GM21737 (cell line): ENCODE data around the gene CBLIF.
"Not testable (repeated sequence)": the region's sequence is repeated elsewhere in the genome, so short reads cannot be mapped to it uniquely, and the experiment has no call there.

Experiments
- ATAC-seq: cut with Tn5 transposase; IDR thresholded peaks from one replicate; pipeline ENCODE4 v1.9.1; 2021; ENCODE audit warnings: mild to moderate bottlenecking, moderate library complexity; ENCODE audit not compliant: unreplicated experiment

The CBLIF gene

GRCh38 chr11:59845399-59845798 lies at the start of gene CBLIF:
TSS of gene CBLIF (minus strand) at chr11:59845499. CDS start at chr11:59845453, 46 bp downstream.
- ATAC-seq = no peak

- no peak for ATAC-seq
Measured at GRCh38 chr11:59894616-59895015, 49.3 kb upstream of the CBLIF start.

GRCh38 chr11:59891781-59892181 lies 46.5 kb upstream of the CBLIF start:
- ATAC-seq = no peak

GRCh38 chr11:59887156-59887555 lies 41.9 kb upstream of the CBLIF start:
- ATAC-seq = not testable (repeated sequence)

- ATAC-seq = no peak
Measured at GRCh38 chr11:59883597-59883996, 38.3 kb upstream of the CBLIF start.

- no peak for ATAC-seq
Measured at GRCh38 chr11:59879567-59879966, 34.3 kb upstream of the CBLIF start.

GRCh38 chr11:59878575-59878974 lies 33.3 kb upstream of the CBLIF start, which contains the start of gene OOSP3:
TSS of gene OOSP3 (plus strand) at chr11:59878782. CDS start at chr11:59878809, 27 bp downstream.
- ATAC-seq = no peak

GRCh38 chr11:59877784-59878183 lies 32.5 kb upstream of the CBLIF start:
- no peak for ATAC-seq

GRCh38 chr11:59877325-59877724 lies 32.0 kb upstream of the CBLIF start:
- no peak for ATAC-seq

GRCh38 chr11:59875856-59876519 lies 30.7 kb upstream of the CBLIF start:
- ATAC-seq = no peak

GRCh38 chr11:59872076-59872475 lies 26.8 kb upstream of the CBLIF start:
- no peak for ATAC-seq

- ATAC-seq = no peak
Measured at GRCh38 chr11:59867946-59868345, 22.6 kb upstream of the CBLIF start.

GRCh38 chr11:59866836-59867235 lies 21.5 kb upstream of the CBLIF start:
- no peak for ATAC-seq

GRCh38 chr11:59866397-59866796 lies 21.1 kb upstream of the CBLIF start, which contains the start of gene TCN1:
TSS of gene TCN1 (minus strand) at chr11:59866487. CDS start at chr11:59866470, 17 bp downstream.
- ATAC-seq = no peak

GRCh38 chr11:59865031-59865430 lies 19.7 kb upstream of the CBLIF start:
- no peak for ATAC-seq

- ATAC-seq = no peak
Measured at GRCh38 chr11:59862252-59862651, 17.0 kb upstream of the CBLIF start.

GRCh38 chr11:59859673-59860072 lies 14.4 kb upstream of the CBLIF start:
- ATAC-seq = no peak

GRCh38 chr11:59857439-59858434 lies 12.4 kb upstream of the CBLIF start:
- no peak for ATAC-seq

- ATAC-seq = no peak
Measured at GRCh38 chr11:59854871-59855270, 9.6 kb upstream of the CBLIF start.

GRCh38 chr11:59851416-59851815 lies 6.1 kb upstream of the CBLIF start:
- ATAC-seq = not testable (repeated sequence)

- ATAC-seq = not testable (repeated sequence)
Measured at GRCh38 chr11:59849551-59849950, 4.3 kb upstream of the CBLIF start.

- ATAC-seq = no peak
Measured at GRCh38 chr11:59849129-59849528, 3.8 kb upstream of the CBLIF start.
